SK-N-DZ (cell line): ENCODE results near the gene RAB7B.
"Not testable (repeated sequence)": the region's sequence is repeated elsewhere in the genome, so short reads cannot be mapped to it uniquely, and the experiment has no call there.

Experiments
- DNase-seq: peaks from one replicate; pipeline ENCODE4 v3.0.0-alpha.2; 2015; ENCODE audit warnings: low spot score

Gene RAB7B

DNA sequence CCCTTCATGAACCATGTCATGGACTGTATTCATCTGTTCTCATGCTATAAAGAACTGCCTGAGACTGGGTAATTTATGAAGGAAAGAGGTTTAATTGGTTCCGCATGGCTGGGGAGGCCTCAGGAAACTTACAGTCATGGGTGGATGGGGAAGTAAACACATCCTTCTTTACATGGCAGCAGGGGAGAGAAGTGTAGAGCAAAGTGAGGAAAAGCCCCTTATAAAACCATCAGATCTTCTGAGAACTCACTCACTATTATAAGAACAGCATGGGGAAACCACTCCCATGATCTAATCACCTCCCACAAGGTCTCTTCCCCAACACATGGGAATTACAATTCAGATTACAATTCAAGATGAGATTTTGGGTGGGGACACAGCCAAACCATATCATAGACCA lies 6.6 kb downstream of the RAB7B start:
- DNase-seq: not testable (repeated sequence)

DNA sequence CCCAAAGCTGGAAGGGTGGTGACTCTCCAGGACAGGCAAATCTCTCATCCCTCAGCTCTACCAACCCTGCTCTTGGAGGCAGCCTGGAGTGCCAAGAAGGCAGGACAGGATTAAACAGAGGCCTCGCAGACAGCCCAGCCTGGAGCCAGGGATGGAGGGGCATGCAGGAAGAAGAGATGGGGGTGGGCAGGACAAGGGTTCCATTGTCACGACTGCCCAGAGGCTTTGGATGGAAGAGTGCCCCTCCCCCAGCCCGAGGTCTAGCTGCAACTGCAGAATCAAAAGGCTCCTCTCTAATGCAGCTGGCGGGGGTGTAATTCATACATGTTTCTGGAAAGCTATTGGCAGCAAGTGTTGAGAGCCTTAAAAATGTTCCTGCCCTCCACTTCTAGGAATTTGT lies 8.8 kb downstream of the RAB7B start:
- DNase-seq: no peak

- no peak for DNase-seq
Observed at GRCh38 chr1:205993068-205993467, 10.1 kb downstream of the RAB7B start.

- no peak for DNase-seq
Observed at GRCh38 chr1:205992218-205992882, 10.8 kb downstream of the RAB7B start.

- no peak for DNase-seq
Observed at GRCh38 chr1:205991237-205991636, 12.0 kb downstream of the RAB7B start.

DNA sequence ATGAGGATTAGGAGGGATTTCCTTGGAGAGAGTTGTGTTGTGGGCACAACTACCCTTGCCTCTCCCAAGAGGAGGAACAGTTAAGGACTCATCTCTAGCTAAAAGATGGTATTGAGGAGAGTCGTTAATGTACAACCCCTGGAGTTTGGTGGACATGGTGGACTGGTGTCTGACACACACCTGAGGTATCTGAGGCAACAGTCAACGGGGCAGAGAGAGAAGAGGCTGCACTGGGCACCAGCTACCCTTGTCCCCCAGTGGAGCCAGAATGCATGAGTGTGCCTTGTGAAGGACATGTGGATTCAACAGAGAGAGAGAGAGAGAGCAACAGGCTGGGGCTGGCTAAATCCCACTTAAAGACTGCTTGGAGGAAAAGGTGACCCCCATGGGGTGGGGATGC lies 13.0 kb downstream of the RAB7B start:
- no peak for DNase-seq

DNA sequence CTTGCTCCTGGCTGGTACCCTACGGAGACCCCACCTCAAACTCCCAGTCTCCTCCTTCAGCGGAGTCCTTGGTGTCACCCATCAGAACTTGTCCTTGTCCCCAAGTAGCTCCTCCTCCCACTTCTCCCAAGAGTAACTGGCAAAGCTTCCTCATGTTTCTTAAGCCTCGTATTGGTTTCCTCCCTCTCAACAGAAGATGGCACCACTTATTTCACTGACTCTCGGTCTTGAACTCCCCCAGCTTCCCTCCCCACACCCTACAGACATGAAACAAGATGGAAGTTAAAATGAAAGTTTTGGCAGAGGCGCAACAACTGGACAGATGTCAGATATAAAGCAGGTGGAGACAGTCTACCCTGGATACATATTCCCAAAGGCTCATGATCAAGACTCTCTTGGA lies 13.4 kb downstream of the RAB7B start:
- DNase-seq: no peak

GRCh38 chr1:205988585-205988995 lies 14.6 kb downstream of the RAB7B start:
- DNase-seq: no peak

GRCh38 chr1:205986861-205987260 lies 16.3 kb downstream of the RAB7B start:
- DNase-seq: no peak

- DNase-seq: no peak
Observed at GRCh38 chr1:205986292-205986691, 16.9 kb downstream of the RAB7B start.

GRCh38 chr1:205985330-205986005 lies 17.7 kb downstream of the RAB7B start:
- no peak for DNase-seq

GRCh38 chr1:205983925-205984725 lies 19.1 kb downstream of the RAB7B start:
- DNase-seq: peak; percentile 40

GRCh38 chr1:205981257-205981656 lies 21.9 kb downstream of the RAB7B start:
- no peak for DNase-seq

DNA sequence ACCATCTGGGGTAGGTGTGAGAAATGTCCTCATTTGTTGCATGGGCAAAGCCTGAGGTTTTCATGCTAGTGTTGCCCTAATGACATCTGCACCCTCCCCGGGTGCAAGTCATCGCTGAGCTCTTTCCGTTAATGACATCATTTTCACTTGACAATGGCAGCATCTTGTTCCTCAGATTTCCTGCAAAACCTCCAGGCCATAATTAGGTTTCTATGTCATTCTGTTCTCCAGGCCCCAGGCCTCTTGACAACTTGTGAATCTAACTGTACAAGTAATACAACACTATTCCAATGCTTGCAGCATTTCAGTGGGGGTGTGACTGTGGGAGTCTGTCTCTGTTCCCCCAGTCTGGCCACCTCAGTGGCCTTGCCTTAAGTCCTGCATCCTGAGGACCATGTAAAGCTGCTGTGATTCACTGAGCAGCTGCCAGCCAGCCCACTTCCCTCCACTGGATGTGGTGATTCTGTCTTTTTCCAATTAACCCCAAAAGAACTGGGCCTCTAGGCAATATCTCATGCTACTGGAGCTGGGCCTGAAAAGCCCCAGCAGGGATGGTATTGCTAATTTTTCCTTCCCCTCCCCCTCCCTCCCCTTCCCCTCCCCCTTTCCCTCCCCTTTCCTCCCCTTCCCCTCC lies 22.8 kb downstream of the RAB7B start:
- DNase-seq: peak; percentile 30

DNA sequence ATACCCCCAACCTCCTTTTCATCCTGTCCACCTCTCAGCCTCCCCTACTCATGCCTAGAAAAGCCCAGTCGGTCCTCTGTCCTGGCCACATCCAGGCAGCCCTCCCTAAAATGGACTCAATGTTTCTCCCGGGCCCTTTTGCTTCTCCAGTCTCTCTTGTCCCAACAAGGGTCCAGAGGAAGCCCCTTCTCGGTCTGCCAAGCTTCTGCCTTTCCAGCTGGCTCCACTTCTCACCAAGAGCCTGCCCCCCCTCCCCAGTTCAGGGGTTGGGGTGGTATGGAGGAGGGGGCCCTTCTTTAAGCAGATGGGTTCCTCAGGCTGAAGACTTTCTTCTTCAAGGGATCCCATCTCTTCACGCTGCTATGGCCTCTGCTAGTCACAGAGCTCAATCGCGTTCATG lies 23.9 kb downstream of the RAB7B start:
- no peak for DNase-seq

DNA sequence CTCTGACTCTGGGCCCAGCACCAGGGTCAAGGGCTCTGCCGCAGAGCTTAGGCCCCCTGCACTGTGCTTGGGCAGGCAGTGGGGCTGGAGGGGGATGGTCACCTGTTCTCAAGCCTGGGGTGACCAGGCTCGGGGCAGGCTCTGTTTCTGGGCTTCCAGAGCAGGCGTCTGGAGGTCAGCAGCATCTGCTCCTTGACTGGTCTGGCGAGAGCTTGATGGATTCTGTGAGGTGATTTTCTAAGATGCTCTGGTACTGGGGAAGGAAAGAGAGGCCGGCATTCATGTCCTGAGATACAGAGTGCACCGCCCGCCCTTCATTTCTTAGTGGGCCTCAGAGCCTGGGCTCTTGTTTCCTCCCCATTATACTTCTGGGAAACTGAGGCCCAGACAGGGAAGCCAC lies 24.5 kb downstream of the RAB7B start:
- DNase-seq: no peak

- DNase-seq: peak; percentile 79
Observed at GRCh38 chr1:205977402-205978014, 25.7 kb downstream of the RAB7B start.

DNA sequence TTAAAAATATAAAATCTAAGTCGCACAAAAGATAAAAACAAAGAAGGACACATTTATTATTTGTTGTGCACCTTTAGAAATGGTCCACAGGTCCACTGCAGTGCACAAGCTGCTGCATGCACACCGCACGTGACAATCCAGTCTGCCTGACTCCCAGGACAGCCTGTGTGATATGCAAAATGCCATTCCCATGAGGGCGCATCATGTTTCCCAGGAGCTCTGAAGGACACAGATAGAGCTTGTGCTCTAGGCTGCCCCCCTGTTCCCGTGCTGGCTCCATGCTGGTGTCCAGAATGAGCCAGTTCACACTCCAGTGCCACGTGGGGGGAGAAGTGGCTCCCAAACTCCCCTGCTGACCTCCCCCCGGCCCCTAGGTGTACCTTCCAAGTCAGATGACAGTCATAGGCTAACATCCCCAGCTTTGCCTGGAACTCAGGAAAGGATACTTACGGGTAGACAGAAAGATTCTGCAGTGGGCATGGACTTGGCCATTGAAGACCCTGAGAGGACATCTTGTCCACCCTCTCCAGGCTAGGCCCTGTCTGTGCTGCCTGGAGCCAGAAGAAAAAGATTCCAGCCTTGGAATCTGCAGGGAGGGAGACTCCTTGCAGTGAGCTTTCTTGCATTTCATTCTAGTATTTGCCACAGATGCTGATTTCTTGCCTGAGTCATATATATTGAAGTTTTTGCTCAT lies 26.3 kb downstream of the RAB7B start:
- DNase-seq: peak; percentile 74

- DNase-seq: no peak
Observed at GRCh38 chr1:205976036-205976435, 27.2 kb downstream of the RAB7B start.

DNA sequence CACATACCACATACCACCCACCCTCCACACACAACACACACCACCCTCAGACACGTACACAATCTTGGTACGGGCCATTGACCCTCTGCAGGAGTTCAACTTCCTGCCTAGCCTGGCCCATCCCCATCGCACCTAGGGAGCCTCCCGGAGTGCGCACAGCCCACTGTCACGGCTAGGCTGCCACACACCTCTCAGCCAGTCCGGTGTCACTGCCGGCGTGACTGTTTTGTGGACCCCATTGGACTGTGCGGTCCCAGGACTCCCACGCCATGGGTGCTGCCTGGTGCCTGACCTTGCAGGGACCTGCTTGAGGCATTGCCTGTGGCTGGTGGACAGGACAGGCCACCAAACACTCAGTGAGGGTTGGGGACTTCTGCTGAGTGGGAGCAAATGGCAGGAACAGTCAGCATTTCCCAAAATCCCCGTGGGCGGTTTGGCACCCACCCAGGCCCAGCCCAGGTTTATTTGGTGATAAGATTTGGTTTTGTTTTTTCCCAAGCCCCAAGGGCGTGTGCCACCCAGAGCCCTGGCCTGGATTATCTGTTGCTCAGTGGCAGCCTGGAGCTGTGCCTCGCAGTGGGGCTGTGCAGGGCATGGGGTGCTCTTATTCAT lies 27.7 kb downstream of the RAB7B start:
- no peak for DNase-seq

GRCh38 chr1:205974712-205975111 lies 28.5 kb downstream of the RAB7B start:
- DNase-seq: no peak
